ENCODE measurements around the gene SPPL3.

GRCh38 chr12:120771097-120771496 is 133.1 kb downstream of the SPPL3 start:
- TF ChIP-seq MAX (IDR thresholded peaks at IDR 0.05) (no peak), CEBPB (IDR thresholded peaks at IDR 0.05; ENCODE audit: low read depth) (no peak), REST (IDR thresholded peaks at IDR 0.05; ENCODE audit: low read depth) (no peak), CTCF (IDR thresholded peaks at IDR 0.05 in 2 of 3, conservative IDR thresholded peaks at IDR 0.05 in 1 of 3; ENCODE audit: borderline replicate concordance in 1 of 3, insufficient read depth in 1 of 3, low read depth in 2 of 3, low read length in 2 of 3) (no peak), ZBTB33 (IDR thresholded peaks at IDR 0.05; ENCODE audit: extremely low read depth, insufficient replicate concordance, low read length) (no peak), POLR2AphosphoS5 (IDR thresholded peaks at IDR 0.05; ENCODE audit: low read depth, low read length) (no peak), POLR2A (IDR thresholded peaks at IDR 0.05; ENCODE audit: borderline replicate concordance, extremely low read depth, insufficient read depth, insufficient read length) (no peak), RAD21 (IDR thresholded peaks at IDR 0.05; ENCODE audit: low read depth) (no peak), ATF3 (IDR thresholded peaks at IDR 0.05) (no peak), EZH2 (IDR thresholded peaks at IDR 0.05) (no peak), EZH2phosphoT487 (IDR thresholded peaks at IDR 0.05; ENCODE audit: borderline replicate concordance) (no peak), ELF1 (IDR thresholded peaks at IDR 0.05; ENCODE audit: borderline replicate concordance, low read depth) (no peak)

Measured in HCT116 (cell line).